ENCODE results near the gene IKZF3. TPM values are rescaled to one million over a fixed set of nuclear protein-coding genes. Genes with fewer than 3 reads are reported as not detected.

Gene IKZF3
- total RNA-seq, 1 donor from 2014 or later: 0.34 TPM

DNA sequence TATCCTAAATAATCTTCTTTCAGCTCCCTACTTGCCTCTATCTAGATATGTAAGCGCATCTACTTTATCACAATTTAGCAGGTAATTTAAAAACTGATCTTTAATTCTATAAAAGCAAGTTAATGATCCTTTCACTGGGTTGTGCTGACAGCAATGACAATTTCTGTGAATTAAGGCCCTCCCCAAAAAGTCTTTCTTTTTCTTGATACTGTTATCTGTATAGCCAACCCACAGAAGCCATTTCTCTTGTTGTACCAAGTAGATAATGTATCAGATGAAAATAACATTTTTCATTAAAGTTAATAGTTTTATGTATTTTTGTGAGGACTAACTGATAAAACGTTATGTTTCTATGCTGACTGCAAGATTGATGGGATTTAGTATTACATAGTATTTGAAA is 7.7 kb upstream of the IKZF3 start:
- Mint-ChIP-seq H3K27ac (ENCODE audit: unreplicated experiment) (no peak overlapping the region), H3K36me3 (ENCODE audit: low read depth, unreplicated experiment) (no peaks in the 10 kb centered on the region), H3K27me3 (ENCODE audit: low read depth, unreplicated experiment) (peaks cover 12% of the 10 kb centered on the region), H3K4me1 (ENCODE audit: low read depth, unreplicated experiment) (no peaks in the 10 kb centered on the region), H3K9me3 (ENCODE audit: unreplicated experiment) (no peaks in the 10 kb centered on the region), H3K4me3 (ENCODE audit: unreplicated experiment) (no peak overlapping the region)
- FAIRE-seq (no peak), DNase-seq (ENCODE audit: low read depth) (no peak)
- Histone ChIP-seq H3K9ac (ENCODE audit: low read length) (no peak overlapping the region), H3K27me3 (ENCODE audit: insufficient read depth, low read length) (peaks cover 23% of the 10 kb centered on the region), H3K79me2 (ENCODE audit: insufficient read depth, low read length) (no peaks in the 10 kb centered on the region), H3K4me3 (ENCODE audit: insufficient read depth, low read depth, low read length) (no peak overlapping the region), H3K4me1 (ENCODE audit: insufficient read depth, low read length) (no peaks in the 10 kb centered on the region), H4K20me1 (ENCODE audit: insufficient read depth, low read length) (no peaks in the 10 kb centered on the region), H3K4me2 (ENCODE audit: low read length) (no peak overlapping the region), H3K9me3 (ENCODE audit: insufficient read depth, low read depth, low read length) (peaks cover 10% of the 10 kb centered on the region), H3K36me3 (ENCODE audit: insufficient read depth, low read length) (no peaks in the 10 kb centered on the region), H2AFZ (ENCODE audit: low read depth, low read length) (no peak overlapping the region), H3K27ac (ENCODE audit: low read depth, low read length) (no peak overlapping the region)
- TF ChIP-seq, protein P1, sequence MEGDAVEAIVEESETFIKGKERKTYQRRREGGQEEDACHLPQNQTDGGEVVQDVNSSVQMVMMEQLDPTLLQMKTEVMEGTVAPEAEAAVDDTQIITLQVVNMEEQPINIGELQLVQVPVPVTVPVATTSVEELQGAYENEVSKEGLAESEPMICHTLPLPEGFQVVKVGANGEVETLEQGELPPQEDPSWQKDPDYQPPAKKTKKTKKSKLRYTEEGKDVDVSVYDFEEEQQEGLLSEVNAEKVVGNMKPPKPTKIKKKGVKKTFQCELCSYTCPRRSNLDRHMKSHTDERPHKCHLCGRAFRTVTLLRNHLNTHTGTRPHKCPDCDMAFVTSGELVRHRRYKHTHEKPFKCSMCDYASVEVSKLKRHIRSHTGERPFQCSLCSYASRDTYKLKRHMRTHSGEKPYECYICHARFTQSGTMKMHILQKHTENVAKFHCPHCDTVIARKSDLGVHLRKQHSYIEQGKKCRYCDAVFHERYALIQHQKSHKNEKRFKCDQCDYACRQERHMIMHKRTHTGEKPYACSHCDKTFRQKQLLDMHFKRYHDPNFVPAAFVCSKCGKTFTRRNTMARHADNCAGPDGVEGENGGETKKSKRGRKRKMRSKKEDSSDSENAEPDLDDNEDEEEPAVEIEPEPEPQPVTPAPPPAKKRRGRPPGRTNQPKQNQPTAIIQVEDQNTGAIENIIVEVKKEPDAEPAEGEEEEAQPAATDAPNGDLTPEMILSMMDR (IDR thresholded peaks at IDR 0.05; ENCODE audit: insufficient read depth, low read depth, low read length): no peak
- no peak for TF ChIP-seq EZH2 (IDR thresholded peaks at IDR 0.05; ENCODE audit: insufficient read depth, low read length)

DNA sequence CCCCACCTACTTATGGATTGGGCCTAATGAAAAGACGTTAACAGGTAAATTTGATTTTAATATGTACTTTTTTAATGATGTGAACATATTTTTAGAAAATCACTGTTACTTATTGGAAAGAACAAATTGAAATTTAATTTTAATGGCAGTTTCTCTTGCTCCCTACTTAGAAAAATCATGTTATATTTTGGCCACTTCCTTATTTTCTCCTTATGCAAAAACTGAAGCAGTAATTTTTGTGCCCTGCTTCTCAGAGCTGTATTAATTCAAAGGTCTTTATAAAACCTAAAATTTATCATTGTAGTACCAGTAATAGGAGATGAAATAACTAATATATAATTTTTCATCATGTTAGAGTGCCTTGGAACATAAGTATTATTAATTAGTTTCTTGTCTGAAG is 6.7 kb upstream of the IKZF3 start:
- Histone ChIP-seq H3K4me2 (ENCODE audit: low read length) (no peak overlapping the region), H3K4me3 (ENCODE audit: insufficient read depth, low read depth, low read length) (no peak overlapping the region), H3K36me3 (ENCODE audit: insufficient read depth, low read length) (no peaks in the 10 kb centered on the region), H3K79me2 (ENCODE audit: insufficient read depth, low read length) (no peaks in the 10 kb centered on the region), H3K9me3 (ENCODE audit: insufficient read depth, low read depth, low read length) (peaks cover 10% of the 10 kb centered on the region), H3K9ac (ENCODE audit: low read length) (no peak overlapping the region), H2AFZ (ENCODE audit: low read depth, low read length) (no peak overlapping the region), H4K20me1 (ENCODE audit: insufficient read depth, low read length) (no peaks in the 10 kb centered on the region), H3K27me3 (ENCODE audit: insufficient read depth, low read length) (peaks cover 30% of the 10 kb centered on the region), H3K4me1 (ENCODE audit: insufficient read depth, low read length) (no peaks in the 10 kb centered on the region), H3K27ac (ENCODE audit: low read depth, low read length) (no peak overlapping the region)
- Mint-ChIP-seq H3K36me3 (ENCODE audit: low read depth, unreplicated experiment) (no peaks in the 10 kb centered on the region), H3K4me1 (ENCODE audit: low read depth, unreplicated experiment) (no peaks in the 10 kb centered on the region), H3K4me3 (ENCODE audit: unreplicated experiment) (no peak overlapping the region), H3K27me3 (ENCODE audit: low read depth, unreplicated experiment) (peaks cover 17% of the 10 kb centered on the region), H3K27ac (ENCODE audit: unreplicated experiment) (no peak overlapping the region), H3K9me3 (ENCODE audit: unreplicated experiment) (no peaks in the 10 kb centered on the region)
- no peak for FAIRE-seq
- TF ChIP-seq, protein P1 (IDR thresholded peaks at IDR 0.05; ENCODE audit: insufficient read depth, low read depth, low read length): no peak
- no peak for TF ChIP-seq EZH2 (IDR thresholded peaks at IDR 0.05; ENCODE audit: insufficient read depth, low read length)
- no peak for DNase-seq (ENCODE audit: low read depth)

DNA sequence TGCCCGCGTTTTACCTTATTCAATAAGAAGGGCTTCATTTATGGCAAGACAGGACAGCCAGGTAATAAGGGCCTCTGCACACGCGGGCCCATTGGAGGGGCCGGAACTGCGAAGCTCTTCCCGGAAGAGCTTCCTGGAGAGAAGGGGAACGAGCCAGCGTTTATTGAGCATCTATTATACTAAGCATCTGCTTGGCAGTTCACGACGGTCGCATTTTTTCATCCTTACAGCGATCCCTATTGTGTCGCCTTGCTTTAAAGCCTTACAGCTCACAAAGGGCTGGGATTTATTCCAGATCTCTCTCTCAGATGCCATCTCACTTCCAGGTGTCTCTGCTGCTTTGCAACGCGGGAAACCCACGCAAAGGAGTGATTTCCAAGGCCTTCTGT is 4.4 kb upstream of the IKZF3 start:
- peaks cover 13% of the 10 kb centered on the region for H3K9me3 ChIP-seq (ENCODE audit: insufficient read depth, low read depth, low read length)
- no peak for FAIRE-seq

More for the DNA sequence above, 4.4 kb upstream of the IKZF3 start:
- Histone ChIP-seq H4K20me1 (ENCODE audit: insufficient read depth, low read length) (no peaks in the 10 kb centered on the region), H3K79me2 (ENCODE audit: insufficient read depth, low read length) (no peaks in the 10 kb centered on the region), H3K4me1 (ENCODE audit: insufficient read depth, low read length) (no peaks in the 10 kb centered on the region), H3K9ac (ENCODE audit: low read length) (no peak overlapping the region), H2AFZ (ENCODE audit: low read depth, low read length) (no peak overlapping the region), H3K4me2 (ENCODE audit: low read length) (no peak overlapping the region), H3K27ac (ENCODE audit: low read depth, low read length) (no peak overlapping the region), H3K36me3 (ENCODE audit: insufficient read depth, low read length) (no peaks in the 10 kb centered on the region), H3K27me3 (ENCODE audit: insufficient read depth, low read length) (peaks cover 51% of the 10 kb centered on the region), H3K4me3 (ENCODE audit: insufficient read depth, low read depth, low read length) (no peak overlapping the region)
- no peaks in the 10 kb centered on the region for H3K4me1 Mint-ChIP-seq (ENCODE audit: low read depth, unreplicated experiment)
- H3K27me3 Mint-ChIP-seq (ENCODE audit: low read depth, unreplicated experiment): peaks cover 34% of the 10 kb centered on the region
- no peaks in the 10 kb centered on the region for H3K36me3 Mint-ChIP-seq (ENCODE audit: low read depth, unreplicated experiment)
- no peak overlapping the region for H3K27ac Mint-ChIP-seq (ENCODE audit: unreplicated experiment)
- TF ChIP-seq, protein P1 (IDR thresholded peaks at IDR 0.05; ENCODE audit: insufficient read depth, low read depth, low read length): no peak
- no peak for TF ChIP-seq EZH2 (IDR thresholded peaks at IDR 0.05; ENCODE audit: insufficient read depth, low read length)
- H3K4me3 Mint-ChIP-seq (ENCODE audit: unreplicated experiment): no peak overlapping the region
- H3K9me3 Mint-ChIP-seq (ENCODE audit: unreplicated experiment): no peaks in the 10 kb centered on the region
- no peak for DNase-seq (ENCODE audit: low read depth)
